Calu3 (cell line): ENCODE measurements around the gene CYP4F3. TPM values are rescaled to one million over a fixed set of nuclear protein-coding genes. Genes with fewer than 3 reads are reported as not detected.

Source experiments
- BruUV-seq: library from RNA; stranded (reverse); fragments of 400-500 nt; replicated peaks from 2 replicates; lab custom pipeline; 2021; lab: Mats Ljungman, UMichigan
- CTCF ChIA-PET: fragments of 300-600 bp; sonication (Branson Sonifier 250); formaldehyde crosslinking; loops from one replicate; lab custom pipeline; 2022; ENCODE audit warnings: antibody characterized with exemption; lab: Charles Lee
- DNase-seq: peaks from one replicate; pipeline ENCODE4 v3.0.0; 2022
- H3K27ac Mint-ChIP-seq: one replicate; pipeline ENCODE4 v1.8.0; 2022; ENCODE audit warnings: mixed read lengths; ENCODE audit not compliant: unreplicated experiment
- H3K27me3 Mint-ChIP-seq: one replicate; pipeline ENCODE4 v1.8.0; 2022; ENCODE audit warnings: mixed read lengths; ENCODE audit not compliant: unreplicated experiment
- H3K36me3 Mint-ChIP-seq: one replicate; pipeline ENCODE4 v1.8.0; 2022; ENCODE audit warnings: mild to moderate bottlenecking, moderate library complexity, mixed read lengths; ENCODE audit not compliant: insufficient read depth, unreplicated experiment
- H3K4me1 Mint-ChIP-seq: one replicate; pipeline ENCODE4 v1.8.0; 2022; ENCODE audit warnings: mild to moderate bottlenecking, low read depth, mixed read lengths; ENCODE audit not compliant: unreplicated experiment
- H3K4me3 Mint-ChIP-seq: one replicate; pipeline ENCODE4 v1.8.0; 2022; ENCODE audit warnings: mild to moderate bottlenecking, low read depth, moderate library complexity, mixed read lengths; ENCODE audit not compliant: unreplicated experiment
- H3K9me3 Mint-ChIP-seq: one replicate; pipeline ENCODE4 v1.8.0; 2022; ENCODE audit warnings: low read depth, mixed read lengths; ENCODE audit not compliant: unreplicated experiment
- intact Hi-C: fragments of 100-400 bp; cut with micrococcal nuclease; formaldehyde crosslinking; loops from one replicate; pipeline ENCODE4 v1.10.0; 2022; ENCODE audit not compliant: unreplicated experiment
- total RNA-seq: library from RNA; stranded (reverse); gene quantifications from 2 replicates; pipeline ENCODE4 v1.2.3, GENCODE V29; 2022
- TF ChIP-seq, protein P1 (sequence below): fragments of 200-600 bp; IDR thresholded peaks from one replicate; pipeline ENCODE4 v1.8.0; 2022; ENCODE audit warnings: antibody characterized with exemption; ENCODE audit not compliant: unreplicated experiment

CYP4F3 gene
- total RNA-seq, 1 experiment from 2014 or later = 6.9 TPM

DNA sequence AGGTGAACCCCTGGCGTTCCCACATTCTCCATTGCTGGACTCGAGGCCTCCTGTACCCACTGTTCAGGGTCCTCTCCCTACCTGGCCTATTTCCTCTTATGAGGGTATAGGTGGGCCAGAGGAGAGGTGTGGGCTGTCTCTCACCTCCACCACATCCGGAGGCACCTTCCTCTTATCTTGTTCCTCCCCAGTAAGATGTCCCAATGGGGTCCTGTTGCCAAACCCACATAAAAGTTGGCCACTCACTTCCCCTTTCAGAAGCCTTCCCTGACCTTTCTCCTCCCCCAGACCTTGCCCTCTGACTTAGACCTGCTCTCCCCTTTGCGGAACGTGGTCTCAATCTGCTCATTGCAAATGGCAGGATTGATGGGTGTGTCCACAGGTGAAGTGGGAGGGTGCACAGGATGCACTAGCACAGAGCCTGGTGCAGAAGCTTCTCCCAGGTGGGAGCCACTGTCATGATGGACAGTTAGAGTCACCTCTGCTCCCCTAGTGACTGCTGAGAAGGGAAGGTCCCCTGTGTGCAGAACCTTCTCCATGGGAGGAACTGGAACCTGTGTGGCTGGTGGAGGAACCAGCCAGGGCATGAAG is 1.3 kb downstream of the CYP4F3 start:
- intact Hi-C loops = no loop called here
- H3K9me3 Mint-ChIP-seq = peaks cover 4% of the 10 kb centered on the region
- peaks cover 34% of the 10 kb centered on the region for H3K4me1 Mint-ChIP-seq
- H3K27ac Mint-ChIP-seq = peak overlapping the region; percentile 93
- no TSS peak for BruUV-seq
- H3K27me3 Mint-ChIP-seq = no peaks in the 10 kb centered on the region
- TF ChIP-seq, protein P1, sequence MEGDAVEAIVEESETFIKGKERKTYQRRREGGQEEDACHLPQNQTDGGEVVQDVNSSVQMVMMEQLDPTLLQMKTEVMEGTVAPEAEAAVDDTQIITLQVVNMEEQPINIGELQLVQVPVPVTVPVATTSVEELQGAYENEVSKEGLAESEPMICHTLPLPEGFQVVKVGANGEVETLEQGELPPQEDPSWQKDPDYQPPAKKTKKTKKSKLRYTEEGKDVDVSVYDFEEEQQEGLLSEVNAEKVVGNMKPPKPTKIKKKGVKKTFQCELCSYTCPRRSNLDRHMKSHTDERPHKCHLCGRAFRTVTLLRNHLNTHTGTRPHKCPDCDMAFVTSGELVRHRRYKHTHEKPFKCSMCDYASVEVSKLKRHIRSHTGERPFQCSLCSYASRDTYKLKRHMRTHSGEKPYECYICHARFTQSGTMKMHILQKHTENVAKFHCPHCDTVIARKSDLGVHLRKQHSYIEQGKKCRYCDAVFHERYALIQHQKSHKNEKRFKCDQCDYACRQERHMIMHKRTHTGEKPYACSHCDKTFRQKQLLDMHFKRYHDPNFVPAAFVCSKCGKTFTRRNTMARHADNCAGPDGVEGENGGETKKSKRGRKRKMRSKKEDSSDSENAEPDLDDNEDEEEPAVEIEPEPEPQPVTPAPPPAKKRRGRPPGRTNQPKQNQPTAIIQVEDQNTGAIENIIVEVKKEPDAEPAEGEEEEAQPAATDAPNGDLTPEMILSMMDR = no peak
- peaks cover 15% of the 10 kb centered on the region for H3K36me3 Mint-ChIP-seq
- no peak for DNase-seq
- CTCF ChIA-PET = no interaction called here
- peak overlapping the region; percentile 57 for H3K4me3 Mint-ChIP-seq

DNA sequence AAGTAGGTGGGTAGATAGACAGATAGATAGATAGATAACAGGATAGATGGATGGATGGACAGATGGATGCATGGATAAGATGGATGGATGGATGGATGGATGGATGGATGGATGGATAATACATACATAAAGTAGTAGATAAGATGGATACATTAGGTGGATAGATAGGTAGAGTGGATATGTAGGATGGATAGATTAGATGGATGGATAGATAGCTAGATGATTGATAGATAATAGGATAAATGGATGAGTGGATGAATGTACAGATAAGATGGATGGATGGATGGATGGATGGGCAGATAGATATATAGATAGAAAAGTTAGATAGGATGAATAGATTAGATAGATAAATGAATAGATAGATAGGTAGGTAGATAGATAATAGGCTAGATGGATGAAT is 2.1 kb downstream of the CYP4F3 start:
- TF ChIP-seq, protein P1 = no peak
- H3K4me1 Mint-ChIP-seq = peaks cover 34% of the 10 kb centered on the region
- peaks cover 4% of the 10 kb centered on the region for H3K9me3 Mint-ChIP-seq
- H3K4me3 Mint-ChIP-seq = no peak overlapping the region
- intact Hi-C loops = no loop called here
- H3K36me3 Mint-ChIP-seq = peaks cover 15% of the 10 kb centered on the region
- no TSS peak for BruUV-seq
- no peaks in the 10 kb centered on the region for H3K27me3 Mint-ChIP-seq
- CTCF ChIA-PET = no interaction called here
- DNase-seq = no peak
- no peak overlapping the region for H3K27ac Mint-ChIP-seq

DNA sequence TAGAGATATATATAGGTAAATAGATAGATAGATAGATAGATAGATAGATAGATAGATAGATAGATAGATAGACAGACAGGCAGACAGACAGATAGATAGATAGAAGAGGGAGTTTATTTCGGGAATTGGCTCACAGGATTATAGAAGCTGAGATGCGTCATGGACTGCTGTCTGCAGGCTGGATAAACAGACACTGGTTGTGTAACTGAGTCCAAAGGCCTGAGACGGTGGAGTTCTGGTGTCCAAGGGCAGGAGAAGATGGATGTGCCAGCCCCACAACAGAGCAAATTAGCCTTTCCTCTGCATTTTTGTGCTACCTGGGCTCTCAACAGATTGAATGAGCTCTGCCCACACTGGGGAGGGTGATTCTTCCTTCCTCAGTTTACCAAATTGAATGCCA is 2.7 kb downstream of the CYP4F3 start:
- peaks cover 15% of the 10 kb centered on the region for H3K36me3 Mint-ChIP-seq
- H3K4me3 Mint-ChIP-seq = no peak overlapping the region
- no peaks in the 10 kb centered on the region for H3K27me3 Mint-ChIP-seq
- TF ChIP-seq, protein P1 = no peak
- no peak overlapping the region for H3K27ac Mint-ChIP-seq
- intact Hi-C loops = no loop called here
- CTCF ChIA-PET = no interaction called here
- H3K9me3 Mint-ChIP-seq = peaks cover 4% of the 10 kb centered on the region
- no peak for DNase-seq
- BruUV-seq = no TSS peak
- H3K4me1 Mint-ChIP-seq = peaks cover 34% of the 10 kb centered on the region

DNA sequence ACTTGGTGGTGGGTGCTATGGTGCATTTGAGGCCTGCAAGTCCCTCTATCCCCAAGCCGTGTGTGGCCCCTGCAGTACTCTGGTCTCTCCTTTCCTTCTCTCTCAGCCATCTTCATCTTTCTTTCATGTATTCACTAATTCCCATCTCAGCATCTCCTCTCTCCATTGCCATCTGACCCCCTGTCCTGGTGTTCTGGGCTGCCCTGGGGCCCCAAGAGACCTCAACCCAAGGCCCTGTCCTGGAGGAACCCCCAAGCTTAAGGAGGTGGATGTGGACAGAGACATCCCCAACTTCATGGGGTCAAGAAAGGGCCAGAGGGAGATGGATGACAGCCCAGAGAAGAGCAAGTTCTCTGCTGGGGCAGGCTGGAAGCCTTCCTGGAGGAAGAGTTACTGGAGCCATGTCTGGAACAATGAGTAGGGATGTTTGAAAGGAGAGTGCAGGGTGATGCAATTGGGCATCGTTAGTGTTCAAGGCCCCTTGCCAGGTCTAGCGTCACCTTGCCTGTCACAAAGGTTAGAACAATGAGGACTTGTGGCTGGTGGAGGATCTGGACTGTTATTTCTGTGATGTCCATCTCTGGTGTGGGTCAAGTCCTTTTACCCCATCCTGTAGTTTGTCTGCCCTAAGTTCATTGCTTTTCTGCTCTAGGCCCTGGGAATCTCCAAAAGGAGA is 3.5 kb downstream of the CYP4F3 start:
- no peak for DNase-seq
- Mint-ChIP-seq H3K4me1 (peaks cover 33% of the 10 kb centered on the region), H3K36me3 (peaks cover 15% of the 10 kb centered on the region), H3K4me3 (no peak overlapping the region), H3K27ac (no peak overlapping the region), H3K27me3 (no peaks in the 10 kb centered on the region), H3K9me3 (peaks cover 4% of the 10 kb centered on the region)
- BruUV-seq = no TSS peak
- CTCF ChIA-PET = interaction anchor here (0.5 kb wide), 1 partner anchor 447 kb away, joined by 3 read pairs; no protein-coding TSS in a partner anchor
- TF ChIP-seq, protein P1 = no peak
- intact Hi-C loops = no loop called here
